ENCODE measurements around the gene FUBP3. TPM values are rescaled to one million over a fixed set of nuclear protein-coding genes. Genes with fewer than 3 reads are reported as not detected.

The FUBP3 gene
- total RNA-seq, 1 donor from 2014 or later, result 77.0 TPM

DNA sequence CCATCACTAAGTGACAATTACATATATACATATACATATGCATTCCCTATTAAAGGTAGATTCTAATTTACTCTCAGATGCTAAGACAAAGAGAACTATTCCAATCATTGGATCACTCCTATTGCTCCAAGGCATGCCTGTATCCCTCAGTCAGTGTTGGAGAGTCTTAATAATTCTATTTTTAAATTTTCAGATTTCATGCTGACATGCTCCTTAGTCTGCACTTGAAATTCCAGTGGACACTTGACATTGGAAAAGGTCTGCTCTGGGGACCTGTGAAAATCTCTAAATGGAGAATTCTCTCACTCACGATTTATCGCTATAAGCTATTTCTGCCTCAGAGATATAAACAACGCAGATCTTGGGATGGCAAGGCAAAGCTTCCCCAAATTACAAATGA, 3.9 kb upstream of the FUBP3 start:
- TF ChIP-seq, protein P1, sequence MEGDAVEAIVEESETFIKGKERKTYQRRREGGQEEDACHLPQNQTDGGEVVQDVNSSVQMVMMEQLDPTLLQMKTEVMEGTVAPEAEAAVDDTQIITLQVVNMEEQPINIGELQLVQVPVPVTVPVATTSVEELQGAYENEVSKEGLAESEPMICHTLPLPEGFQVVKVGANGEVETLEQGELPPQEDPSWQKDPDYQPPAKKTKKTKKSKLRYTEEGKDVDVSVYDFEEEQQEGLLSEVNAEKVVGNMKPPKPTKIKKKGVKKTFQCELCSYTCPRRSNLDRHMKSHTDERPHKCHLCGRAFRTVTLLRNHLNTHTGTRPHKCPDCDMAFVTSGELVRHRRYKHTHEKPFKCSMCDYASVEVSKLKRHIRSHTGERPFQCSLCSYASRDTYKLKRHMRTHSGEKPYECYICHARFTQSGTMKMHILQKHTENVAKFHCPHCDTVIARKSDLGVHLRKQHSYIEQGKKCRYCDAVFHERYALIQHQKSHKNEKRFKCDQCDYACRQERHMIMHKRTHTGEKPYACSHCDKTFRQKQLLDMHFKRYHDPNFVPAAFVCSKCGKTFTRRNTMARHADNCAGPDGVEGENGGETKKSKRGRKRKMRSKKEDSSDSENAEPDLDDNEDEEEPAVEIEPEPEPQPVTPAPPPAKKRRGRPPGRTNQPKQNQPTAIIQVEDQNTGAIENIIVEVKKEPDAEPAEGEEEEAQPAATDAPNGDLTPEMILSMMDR (IDR thresholded peaks at IDR 0.05; ENCODE audit: unreplicated experiment), result no peak
- H3K27me3 Mint-ChIP-seq (ENCODE audit: low read depth), result peaks cover 9% of the 10 kb centered on the region
- DNase-seq (ENCODE audit: low spot score in 2 of 2, unreplicated experiment in 2 of 2), result no peak
- H3K36me3 Mint-ChIP-seq, result no peaks in the 10 kb centered on the region
- H3K9me3 Mint-ChIP-seq, result no peaks in the 10 kb centered on the region
- H3K4me1 Mint-ChIP-seq, result peaks cover 12% of the 10 kb centered on the region
- H3K27ac Mint-ChIP-seq, result no peak overlapping the region
- no peak overlapping the region for H3K4me3 Mint-ChIP-seq

GRCh38 chr9:130576176-130576575, 3.2 kb upstream of the FUBP3 start:
- TF ChIP-seq, protein P1 (IDR thresholded peaks at IDR 0.05; ENCODE audit: unreplicated experiment), result no peak
- peaks cover 9% of the 10 kb centered on the region for H3K27me3 Mint-ChIP-seq (ENCODE audit: low read depth)
- H3K4me1 Mint-ChIP-seq, result peaks cover 18% of the 10 kb centered on the region
- H3K4me3 Mint-ChIP-seq, result no peak overlapping the region
- no peaks in the 10 kb centered on the region for H3K36me3 Mint-ChIP-seq
- H3K9me3 Mint-ChIP-seq, result no peaks in the 10 kb centered on the region
- DNase-seq (ENCODE audit: low spot score in 2 of 2, unreplicated experiment in 2 of 2), result no peak
- H3K27ac Mint-ChIP-seq, result no peak overlapping the region

DNA sequence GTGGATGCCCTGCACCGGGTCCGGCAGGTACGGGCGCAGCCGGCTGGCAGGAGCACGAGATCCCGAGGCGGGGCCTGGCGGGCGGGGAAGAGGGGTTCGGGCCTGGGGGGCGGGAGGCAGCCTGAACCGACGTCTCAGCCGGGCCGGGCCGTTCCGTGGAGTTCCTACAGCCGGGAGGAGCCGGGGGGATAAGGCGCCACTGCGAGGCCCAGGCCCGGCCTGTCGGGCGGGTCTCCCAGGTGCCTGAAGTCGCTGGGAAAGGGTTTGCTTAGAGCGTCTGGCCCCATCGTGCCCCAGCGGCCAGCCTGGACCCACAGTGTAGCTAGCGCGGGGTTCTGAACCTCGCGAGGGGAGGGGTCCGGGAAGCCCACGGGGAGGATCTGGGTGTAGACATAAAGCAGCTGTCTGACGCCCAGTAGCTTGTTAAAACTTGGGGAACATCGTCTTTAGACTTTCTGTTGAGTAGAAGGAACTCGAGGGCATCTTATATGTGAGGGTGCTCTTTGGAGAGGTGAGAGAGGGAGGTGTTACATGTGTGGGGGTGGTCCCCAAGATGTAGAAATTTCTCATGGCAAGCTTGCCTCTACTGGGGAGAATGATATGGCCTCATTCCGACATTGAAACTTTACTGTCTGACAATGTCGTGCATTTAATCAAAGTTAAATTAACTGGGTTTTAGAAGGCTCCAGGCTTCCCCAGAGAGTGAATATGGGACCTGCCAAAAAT, 524 bp downstream of the FUBP3 start:
- TF ChIP-seq, protein P1 (IDR thresholded peaks at IDR 0.05; ENCODE audit: unreplicated experiment), result no peak
- H3K4me3 Mint-ChIP-seq, result peak overlapping the region; percentile 85
- no peaks in the 10 kb centered on the region for H3K36me3 Mint-ChIP-seq
- peak in 1 of 2 experiments; percentile 26 for DNase-seq (ENCODE audit: low spot score in 2 of 2, unreplicated experiment in 2 of 2)
- H3K4me1 Mint-ChIP-seq, result peaks cover 23% of the 10 kb centered on the region
- H3K27ac Mint-ChIP-seq, result peak overlapping the region; percentile 62
- H3K9me3 Mint-ChIP-seq, result no peaks in the 10 kb centered on the region
- peaks cover 7% of the 10 kb centered on the region for H3K27me3 Mint-ChIP-seq (ENCODE audit: low read depth)

DNA sequence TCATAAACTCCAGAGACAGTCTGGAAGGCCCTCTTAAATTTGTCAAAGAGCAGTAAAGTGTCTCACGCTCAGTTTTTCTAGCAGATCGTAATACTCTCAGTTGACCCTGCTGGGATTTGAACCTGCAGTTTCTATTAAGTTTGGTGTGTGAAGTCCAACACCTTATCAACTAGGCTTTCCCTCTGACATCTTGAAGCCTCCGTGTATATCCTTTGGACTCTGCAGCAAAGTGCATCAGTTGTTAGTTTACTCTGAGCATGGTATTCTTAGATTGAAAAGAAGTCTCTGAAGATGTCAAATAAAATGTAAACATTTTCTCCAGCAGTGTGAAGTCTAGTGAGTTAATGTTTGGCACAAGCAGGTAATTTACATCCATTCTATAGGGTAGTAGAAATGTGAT, 2.4 kb downstream of the FUBP3 start:
- H3K4me3 Mint-ChIP-seq, result no peak overlapping the region
- no peak overlapping the region for H3K27ac Mint-ChIP-seq
- H3K4me1 Mint-ChIP-seq, result peaks cover 23% of the 10 kb centered on the region

GRCh38 chr9:130583271-130583670, 3.9 kb downstream of the FUBP3 start:
- H3K4me1 Mint-ChIP-seq, result peaks cover 23% of the 10 kb centered on the region
- no peaks in the 10 kb centered on the region for H3K9me3 Mint-ChIP-seq
- DNase-seq (ENCODE audit: low spot score in 2 of 2, unreplicated experiment in 2 of 2), result no peak
- no peaks in the 10 kb centered on the region for H3K36me3 Mint-ChIP-seq
- TF ChIP-seq, protein P1 (IDR thresholded peaks at IDR 0.05; ENCODE audit: unreplicated experiment), result no peak
- no peak overlapping the region for H3K4me3 Mint-ChIP-seq
- H3K27me3 Mint-ChIP-seq (ENCODE audit: low read depth), result no peaks in the 10 kb centered on the region
- H3K27ac Mint-ChIP-seq, result no peak overlapping the region

More for the DNA sequence above, 2.4 kb downstream of the FUBP3 start:
- no peak for DNase-seq (ENCODE audit: low spot score in 2 of 2, unreplicated experiment in 2 of 2)
- TF ChIP-seq, protein P1 (IDR thresholded peaks at IDR 0.05; ENCODE audit: unreplicated experiment), result no peak
- no peaks in the 10 kb centered on the region for H3K27me3 Mint-ChIP-seq (ENCODE audit: low read depth)
- H3K9me3 Mint-ChIP-seq, result no peaks in the 10 kb centered on the region
- no peaks in the 10 kb centered on the region for H3K36me3 Mint-ChIP-seq
